Loucy (cell line): ENCODE data around the gene ZNF853.

Experiments
- CTCF ChIP-seq: fragments of 200-600 bp; sonication (generic); conservative IDR thresholded peaks from 2 replicates; pipeline ENCODE4 v1.5.1; 2014; ENCODE audit warnings: mild to moderate bottlenecking, antibody characterized with exemption, low read length
- EZH2phosphoT487 ChIP-seq: fragments of 200-600 bp; IDR thresholded peaks from 2 replicates; pipeline ENCODE4 v1.6.1; 2018; ENCODE audit warnings: antibody characterized with exemption, mild to moderate bottlenecking, moderate library complexity, borderline replicate concordance

DNA sequence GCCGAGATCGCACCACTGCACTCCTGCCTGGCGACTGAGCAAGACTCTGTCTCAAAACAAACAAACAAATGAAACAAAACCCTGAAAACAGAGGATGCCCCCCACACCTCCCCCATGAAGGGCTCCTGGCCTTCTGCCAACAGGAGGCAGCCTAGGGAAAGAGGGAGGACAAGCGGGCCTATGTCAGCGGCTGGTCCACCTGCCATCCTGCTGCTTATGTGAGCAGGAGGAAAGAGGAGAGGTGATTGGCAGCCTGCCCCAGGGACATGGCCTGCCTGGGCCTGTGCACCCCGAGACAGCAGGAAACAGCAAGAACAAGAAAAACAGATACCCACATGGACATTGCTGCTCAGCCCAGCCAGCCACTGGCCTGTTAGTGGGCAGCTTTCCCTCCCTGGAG is 12.6 kb downstream of the ZNF853 start:
- TF ChIP-seq CTCF (no peak), EZH2phosphoT487 (no peak)
